ENCODE measurements around the gene NEDD4L.

- TF ChIP-seq, protein P1, sequence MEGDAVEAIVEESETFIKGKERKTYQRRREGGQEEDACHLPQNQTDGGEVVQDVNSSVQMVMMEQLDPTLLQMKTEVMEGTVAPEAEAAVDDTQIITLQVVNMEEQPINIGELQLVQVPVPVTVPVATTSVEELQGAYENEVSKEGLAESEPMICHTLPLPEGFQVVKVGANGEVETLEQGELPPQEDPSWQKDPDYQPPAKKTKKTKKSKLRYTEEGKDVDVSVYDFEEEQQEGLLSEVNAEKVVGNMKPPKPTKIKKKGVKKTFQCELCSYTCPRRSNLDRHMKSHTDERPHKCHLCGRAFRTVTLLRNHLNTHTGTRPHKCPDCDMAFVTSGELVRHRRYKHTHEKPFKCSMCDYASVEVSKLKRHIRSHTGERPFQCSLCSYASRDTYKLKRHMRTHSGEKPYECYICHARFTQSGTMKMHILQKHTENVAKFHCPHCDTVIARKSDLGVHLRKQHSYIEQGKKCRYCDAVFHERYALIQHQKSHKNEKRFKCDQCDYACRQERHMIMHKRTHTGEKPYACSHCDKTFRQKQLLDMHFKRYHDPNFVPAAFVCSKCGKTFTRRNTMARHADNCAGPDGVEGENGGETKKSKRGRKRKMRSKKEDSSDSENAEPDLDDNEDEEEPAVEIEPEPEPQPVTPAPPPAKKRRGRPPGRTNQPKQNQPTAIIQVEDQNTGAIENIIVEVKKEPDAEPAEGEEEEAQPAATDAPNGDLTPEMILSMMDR (conservative IDR thresholded peaks at IDR 0.05; ENCODE audit: low read depth in 2 of 2): no peak
- TF ChIP-seq CREB1 (CRISPR knock-in tag; IDR thresholded peaks at IDR 0.05; ENCODE audit: low read depth): no peak
- TF ChIP-seq EZH2phosphoT487 (IDR thresholded peaks at IDR 0.05; ENCODE audit: unreplicated experiment): no peak
- TF ChIP-seq POLR2AphosphoS5 (IDR thresholded peaks at IDR 0.05; ENCODE audit: low read depth): no peak
- TF ChIP-seq, protein P2, sequence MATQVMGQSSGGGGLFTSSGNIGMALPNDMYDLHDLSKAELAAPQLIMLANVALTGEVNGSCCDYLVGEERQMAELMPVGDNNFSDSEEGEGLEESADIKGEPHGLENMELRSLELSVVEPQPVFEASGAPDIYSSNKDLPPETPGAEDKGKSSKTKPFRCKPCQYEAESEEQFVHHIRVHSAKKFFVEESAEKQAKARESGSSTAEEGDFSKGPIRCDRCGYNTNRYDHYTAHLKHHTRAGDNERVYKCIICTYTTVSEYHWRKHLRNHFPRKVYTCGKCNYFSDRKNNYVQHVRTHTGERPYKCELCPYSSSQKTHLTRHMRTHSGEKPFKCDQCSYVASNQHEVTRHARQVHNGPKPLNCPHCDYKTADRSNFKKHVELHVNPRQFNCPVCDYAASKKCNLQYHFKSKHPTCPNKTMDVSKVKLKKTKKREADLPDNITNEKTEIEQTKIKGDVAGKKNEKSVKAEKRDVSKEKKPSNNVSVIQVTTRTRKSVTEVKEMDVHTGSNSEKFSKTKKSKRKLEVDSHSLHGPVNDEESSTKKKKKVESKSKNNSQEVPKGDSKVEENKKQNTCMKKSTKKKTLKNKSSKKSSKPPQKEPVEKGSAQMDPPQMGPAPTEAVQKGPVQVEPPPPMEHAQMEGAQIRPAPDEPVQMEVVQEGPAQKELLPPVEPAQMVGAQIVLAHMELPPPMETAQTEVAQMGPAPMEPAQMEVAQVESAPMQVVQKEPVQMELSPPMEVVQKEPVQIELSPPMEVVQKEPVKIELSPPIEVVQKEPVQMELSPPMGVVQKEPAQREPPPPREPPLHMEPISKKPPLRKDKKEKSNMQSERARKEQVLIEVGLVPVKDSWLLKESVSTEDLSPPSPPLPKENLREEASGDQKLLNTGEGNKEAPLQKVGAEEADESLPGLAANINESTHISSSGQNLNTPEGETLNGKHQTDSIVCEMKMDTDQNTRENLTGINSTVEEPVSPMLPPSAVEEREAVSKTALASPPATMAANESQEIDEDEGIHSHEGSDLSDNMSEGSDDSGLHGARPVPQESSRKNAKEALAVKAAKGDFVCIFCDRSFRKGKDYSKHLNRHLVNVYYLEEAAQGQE (IDR thresholded peaks at IDR 0.05; ENCODE audit: unreplicated experiment): no peak
- TF ChIP-seq EZH2 (IDR thresholded peaks at IDR 0.05; ENCODE audit: low read depth, unreplicated experiment): no peak
- TF ChIP-seq JUNB (IDR thresholded peaks at IDR 0.05; ENCODE audit: unreplicated experiment): no peak
- no peak for TF ChIP-seq NANOG (IDR thresholded peaks at IDR 0.05; ENCODE audit: borderline replicate concordance)
- TF ChIP-seq ETS1 (IDR thresholded peaks at IDR 0.05): no peak
- no peak for TF ChIP-seq STAT1 (IDR thresholded peaks at IDR 0.05; ENCODE audit: unreplicated experiment)
- no peak for TF ChIP-seq ZNF114 (CRISPR knock-in tag; IDR thresholded peaks at IDR 0.05)
Observed at GRCh38 chr18:58183226-58183625, 139.2 kb downstream of the NEDD4L start.
